HG02943 (cell line): ENCODE results near the gene STK17A.
"Not testable (repeated sequence)": the region's sequence is repeated elsewhere in the genome, so short reads cannot be mapped to it uniquely, and the experiment has no call there.

ENCODE experiments used
- ATAC-seq: cut with Tn5 transposase; IDR thresholded peaks from one replicate; pipeline ENCODE4 v1.9.1; 2021; ENCODE audit warnings: mild to moderate bottlenecking, low read depth, moderate library complexity; ENCODE audit not compliant: unreplicated experiment

Gene STK17A

DNA sequence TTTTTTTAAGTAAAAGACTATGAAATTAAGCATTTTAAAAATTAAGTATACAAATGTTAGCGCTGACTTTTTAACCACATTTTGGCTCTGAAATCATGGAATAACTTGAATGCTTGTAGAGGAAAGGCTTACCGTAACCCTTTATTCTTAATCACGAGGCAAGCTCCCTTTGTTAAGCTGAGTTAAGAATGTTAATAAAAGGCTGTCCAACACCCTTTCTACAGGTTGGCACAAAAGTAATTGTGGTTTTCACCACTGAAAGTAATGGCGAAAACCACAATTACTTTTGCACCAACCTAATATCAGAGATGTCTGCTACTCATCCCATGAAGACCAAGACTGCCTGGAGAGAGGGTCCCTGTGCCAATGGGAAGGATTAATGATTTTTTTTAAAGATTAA, 70.6 kb downstream of the STK17A start:
- ATAC-seq, result no peak

DNA sequence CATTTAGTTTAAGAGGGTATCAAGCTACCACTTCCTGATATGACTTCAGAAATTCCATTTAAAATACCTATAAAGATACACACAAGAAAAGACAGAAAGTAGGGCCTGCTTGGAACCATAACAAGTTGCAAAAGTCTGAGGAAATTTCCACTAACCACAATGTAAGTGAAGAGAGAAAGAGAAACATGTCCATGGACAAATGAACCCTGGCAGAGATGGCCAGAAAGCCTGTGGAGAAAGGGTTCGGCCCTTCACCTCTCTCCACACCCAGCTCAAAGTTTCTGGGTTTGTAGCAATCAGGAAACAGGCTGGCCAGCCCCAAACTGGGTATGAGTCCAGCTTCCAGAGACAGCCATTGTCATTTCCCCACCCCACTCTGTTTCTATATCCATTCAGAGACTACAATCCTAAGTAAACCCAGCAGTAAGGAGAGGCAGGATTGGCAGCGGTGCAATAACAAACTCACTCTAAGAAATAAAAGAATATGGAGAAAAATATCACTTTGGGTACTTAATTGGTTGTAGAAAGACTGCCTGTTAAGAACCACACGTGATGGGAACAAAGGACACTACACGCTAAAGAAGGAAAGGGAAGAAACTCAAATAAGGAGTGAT, 71.1 kb downstream of the STK17A start:
- ATAC-seq, result no peak

DNA sequence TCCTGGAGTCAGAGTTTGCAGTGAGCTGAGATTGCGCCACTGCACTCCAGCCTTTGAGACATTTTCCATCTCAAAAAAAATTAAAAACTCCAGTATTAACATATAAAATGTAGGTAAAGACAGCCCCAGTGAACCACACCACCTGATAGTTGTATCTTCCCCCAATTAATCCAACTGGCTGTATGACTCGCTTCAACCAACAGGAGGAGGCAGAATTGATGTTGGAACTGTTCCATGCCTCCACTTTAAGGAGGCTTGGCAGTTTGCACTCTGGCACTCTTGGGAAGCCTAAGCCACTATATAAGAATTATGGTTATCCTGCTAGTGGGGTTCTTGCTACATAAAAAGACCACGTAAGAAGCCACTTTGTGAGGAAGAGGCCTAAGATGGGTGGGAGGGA, 72.7 kb downstream of the STK17A start:
- no peak for ATAC-seq

DNA sequence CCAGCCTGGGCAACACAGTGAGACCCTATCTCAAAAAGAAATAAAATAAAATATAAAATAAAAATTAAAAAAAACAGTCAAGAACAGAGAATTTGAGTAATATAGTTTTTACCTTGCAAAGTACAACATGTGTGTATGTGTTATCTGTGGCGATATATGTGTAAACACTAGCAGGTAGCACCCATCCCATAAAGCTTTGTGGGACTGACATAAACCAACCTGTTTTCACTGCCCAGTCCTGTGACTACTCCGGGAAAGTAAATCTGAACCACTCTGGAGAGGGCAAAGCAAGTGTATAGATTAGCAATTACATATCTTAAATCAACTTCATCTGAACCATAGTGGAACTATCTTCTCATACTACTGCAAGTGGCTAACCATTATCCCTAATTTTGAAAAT, 74.1 kb downstream of the STK17A start:
- no peak for ATAC-seq

DNA sequence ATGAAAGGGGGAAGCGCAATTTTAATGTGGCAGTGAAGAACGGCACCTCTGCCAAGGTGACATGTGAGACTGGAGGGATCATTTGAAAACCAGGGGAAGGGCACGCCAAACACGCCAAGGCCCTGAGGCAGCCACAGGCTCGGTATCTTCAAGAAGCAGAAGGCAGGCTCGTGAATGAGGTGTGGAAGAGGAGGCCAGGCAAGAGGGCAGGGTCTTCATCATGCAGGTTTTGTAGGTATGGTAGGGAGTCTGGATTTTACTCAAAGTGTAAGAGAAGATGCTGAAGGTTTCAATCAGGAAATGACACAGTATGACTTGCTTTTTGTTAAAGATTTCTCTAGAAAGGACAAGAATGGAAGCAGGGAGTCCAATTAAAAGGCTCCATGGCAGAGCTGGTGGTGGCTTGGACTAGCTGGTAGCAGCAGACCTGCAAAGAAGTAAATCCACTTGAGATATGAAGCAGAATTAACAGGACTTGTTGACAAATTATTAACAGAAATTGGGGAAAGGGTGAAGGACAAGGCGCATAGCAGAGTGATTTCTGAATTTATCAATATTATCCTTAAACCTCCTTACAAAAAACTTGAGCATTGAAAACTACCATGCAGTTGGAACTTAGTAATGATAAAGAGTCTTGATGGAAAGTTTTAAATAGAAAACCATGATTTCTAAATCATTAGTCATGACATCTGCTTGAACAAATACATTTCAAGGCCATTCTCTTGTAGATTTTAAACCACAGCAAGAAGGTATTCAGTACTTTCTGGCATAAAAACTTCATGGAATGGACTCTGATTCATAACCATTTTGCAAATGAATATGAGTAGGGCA, 76.0 kb downstream of the STK17A start:
- no peak for ATAC-seq

DNA sequence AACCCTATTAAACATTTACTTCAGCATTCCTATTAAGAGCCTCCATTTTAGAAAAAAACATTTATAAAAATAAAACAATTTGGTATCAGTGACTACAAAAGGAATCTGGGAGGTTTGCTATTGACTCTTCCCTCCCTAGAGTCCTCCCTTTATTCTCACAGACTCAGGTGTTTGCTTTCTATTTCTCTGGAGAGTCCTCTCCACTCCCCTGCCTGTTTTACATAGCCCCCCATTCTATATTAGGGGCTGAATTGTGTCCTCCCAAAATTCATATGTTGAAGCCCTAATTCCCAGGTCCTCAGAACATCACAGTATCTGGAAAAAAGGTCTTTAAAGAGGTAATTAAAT, 76.6 kb downstream of the STK17A start:
- ATAC-seq, result no peak

DNA sequence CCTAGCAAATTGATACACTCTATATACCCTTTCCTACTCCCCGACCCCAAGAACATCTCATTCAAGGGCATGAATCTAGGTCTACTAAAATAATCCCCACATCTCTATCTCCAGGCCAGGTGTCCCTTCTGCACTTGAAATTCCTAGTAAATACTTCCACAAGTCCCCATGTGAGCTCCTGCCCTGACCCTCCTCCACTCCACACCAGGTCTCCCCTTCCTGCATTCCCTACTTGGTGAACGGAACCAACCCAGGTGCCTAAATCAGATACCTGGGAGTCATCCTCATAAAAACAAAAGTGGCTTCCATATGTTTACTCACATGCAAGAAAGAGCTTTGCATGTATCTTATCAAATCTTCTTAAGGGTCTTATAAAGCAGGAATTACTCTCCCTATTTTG, 77.2 kb downstream of the STK17A start:
- no peak for ATAC-seq

DNA sequence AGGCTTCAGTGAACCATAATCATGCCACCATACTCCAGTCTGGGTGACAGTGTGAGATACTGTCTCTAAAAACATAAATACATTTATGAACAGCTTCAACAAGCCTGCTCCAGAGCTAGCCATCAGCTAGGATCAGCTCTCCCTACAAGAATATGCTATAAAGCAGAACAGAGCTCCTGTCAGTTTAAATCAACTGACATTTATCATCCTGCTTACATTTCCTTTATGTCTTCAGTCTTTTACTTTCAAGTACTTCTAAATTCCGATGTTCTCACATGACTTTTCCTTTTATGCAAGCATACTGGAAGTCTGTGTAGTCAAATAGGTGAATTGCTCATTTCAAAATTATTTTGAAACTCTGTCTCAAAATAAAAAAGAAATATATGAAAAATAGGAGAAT, 81.8 kb downstream of the STK17A start:
- ATAC-seq, result no peak

DNA sequence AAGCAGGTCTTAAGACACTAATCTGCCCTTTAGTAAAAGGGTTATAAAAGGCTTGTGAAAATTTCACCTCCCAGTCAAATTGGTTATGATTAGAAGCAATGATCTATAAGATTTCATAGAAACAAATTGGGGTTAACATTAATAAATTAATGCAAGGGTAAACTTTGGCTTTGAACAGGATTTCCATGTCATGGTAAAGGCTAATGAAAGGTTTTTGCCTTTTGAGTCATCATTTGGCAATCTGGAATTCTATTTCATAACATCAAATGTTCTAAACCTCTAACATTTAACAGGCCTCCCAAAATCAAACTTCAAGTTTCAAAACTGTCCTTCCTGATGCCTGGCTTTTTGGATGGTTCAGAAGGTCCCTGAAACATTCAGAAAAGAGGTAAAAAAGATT, 84.0 kb downstream of the STK17A start:
- no peak for ATAC-seq

DNA sequence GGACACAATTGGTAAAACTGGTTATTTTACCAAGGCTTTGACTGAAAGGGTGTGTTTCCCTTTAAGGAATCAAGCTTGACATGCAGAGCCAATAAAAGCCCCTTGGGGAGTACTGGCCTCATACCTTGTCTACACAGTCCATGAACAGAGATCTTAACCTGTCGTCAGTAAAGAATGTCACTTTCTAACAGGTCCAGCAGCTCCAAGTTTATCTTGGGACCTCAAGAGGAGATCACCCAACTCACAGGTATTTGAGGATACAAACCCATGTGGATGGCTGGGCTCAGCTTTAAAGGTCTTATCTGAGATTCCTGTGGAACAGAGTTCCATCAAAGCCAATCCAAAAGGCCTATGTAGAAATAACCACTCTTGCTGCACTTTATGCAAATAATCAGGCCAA, 85.1 kb downstream of the STK17A start:
- no peak for ATAC-seq

DNA sequence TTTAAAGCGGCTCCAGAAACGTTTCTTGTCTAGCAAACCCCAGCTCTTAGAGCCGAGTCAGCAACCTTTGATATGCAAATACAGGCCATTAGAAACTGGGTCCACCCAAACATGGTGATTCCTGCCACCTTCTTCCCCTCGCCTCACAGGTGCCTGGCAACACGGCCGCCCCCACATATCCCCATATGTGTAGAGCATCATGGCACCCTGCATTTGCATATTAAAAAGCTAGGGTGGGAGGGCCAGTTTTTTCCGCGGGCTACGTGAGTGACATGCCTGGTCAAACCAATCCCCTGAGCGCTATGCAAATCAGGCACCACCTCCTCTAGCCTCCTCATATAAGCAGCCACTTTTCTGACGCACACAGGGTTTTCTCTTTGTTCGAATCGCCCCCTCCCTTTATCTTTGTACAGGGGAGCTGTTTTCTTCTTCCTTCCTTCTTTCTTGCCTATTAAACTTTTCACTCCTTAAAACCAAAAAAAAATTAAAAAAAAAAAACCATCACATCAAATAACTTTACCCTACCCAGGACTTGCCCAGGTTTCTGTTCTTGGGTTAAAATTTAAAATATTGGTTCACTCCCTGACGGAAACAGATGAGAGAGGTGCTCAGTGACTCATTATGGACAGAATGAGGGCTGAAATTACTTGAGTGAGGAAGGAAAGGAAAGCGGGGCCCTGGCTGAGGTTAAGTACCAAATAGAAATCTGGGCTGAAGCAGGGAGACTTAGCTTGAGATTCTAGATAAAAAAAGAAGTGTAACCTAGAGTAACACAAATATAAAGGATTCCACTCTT, 86.6 kb downstream of the STK17A start:
- no peak for ATAC-seq

DNA sequence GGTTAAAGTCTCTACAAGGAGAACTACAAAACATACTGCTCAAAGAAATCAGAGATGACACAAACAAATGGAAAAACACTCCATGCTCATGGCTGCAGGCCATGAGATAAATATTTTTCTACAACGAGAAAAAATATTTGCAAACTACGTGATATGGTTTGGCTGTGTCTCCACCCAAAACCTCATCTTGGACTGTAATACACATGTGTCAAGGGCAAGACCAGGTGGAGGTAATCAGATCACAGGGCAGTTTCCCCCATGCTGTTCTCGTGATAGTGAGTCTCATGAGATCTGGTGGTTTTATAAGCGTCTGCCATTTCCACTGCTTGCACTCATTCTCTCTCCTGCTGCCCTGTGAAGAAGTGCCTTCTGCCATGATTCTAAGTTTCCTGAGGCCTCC, 88.6 kb downstream of the STK17A start:
- no peak for ATAC-seq

DNA sequence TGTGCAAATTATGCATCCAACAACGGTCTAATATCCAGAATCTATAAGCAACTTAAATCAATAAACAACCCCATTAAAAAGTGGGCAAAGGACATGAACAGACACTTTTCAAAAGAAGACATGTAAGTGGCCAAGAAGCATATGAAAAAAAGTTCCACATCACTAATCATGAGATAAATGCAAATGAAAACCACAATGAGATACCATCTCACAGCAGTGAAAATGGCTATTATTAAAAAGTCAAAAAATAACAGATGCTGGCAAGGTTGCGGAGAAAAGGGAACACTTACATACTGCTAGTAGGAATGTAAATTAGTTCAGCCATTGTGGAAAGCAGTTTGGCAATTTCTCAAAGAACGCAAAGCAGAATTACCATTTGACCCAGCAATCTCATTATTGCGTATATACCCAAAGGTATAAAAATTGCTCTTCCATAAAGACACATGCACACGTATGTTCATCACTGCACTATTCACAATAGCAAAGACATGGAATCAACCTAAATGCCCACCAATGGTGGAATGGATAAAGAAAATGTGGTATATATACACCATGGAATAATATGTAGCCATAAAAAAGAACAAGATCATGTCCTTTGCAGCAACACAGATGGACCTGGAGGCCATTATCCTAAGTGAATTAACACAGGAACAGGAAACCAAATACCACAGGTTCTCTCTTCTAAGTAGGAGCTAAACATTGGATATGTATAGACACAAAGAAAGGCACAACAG, 90.5 kb downstream of the STK17A start:
- ATAC-seq, result not testable (repeated sequence)

DNA sequence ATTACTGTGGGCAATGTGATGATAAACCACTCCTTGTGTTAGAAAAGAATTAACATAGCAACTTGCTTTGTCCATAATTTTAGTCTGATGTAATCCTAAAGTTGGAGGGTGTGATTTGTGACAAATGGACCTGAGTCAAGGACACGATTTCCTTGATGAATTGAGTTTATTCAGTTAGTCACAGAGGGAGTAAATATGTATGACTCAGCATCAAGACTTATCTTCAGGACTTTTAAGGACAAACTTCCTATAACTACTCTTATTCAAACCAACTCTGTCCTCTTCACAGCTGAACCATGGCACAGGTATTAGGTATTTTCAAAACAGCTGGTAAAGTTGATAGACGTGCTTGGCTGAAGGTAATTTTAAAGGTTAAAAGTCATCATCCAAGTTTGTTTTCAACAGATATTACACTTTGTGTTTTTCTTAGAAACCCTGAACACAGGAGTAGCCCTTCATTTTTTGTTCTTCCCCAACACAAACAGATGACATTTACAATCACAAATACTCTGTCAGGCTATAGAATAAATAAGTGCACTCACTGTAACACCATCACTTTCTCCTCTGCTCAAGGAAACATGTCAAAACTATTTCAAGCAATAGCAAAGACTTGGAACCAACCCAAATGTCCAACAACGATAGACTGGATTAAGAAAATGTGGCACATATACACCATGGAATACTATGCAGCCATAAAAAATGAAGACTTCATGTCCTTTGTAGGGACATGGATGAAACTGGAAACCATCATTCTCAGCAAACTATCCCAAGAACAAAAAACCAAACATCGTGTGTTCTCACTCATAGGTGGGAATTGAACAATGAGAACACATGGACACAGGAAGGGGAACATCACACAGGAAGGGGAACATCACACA, 91.9 kb downstream of the STK17A start:
- ATAC-seq, result no peak
